CD4-positive, alpha-beta T cell (primary cell): ENCODE results near the gene LNX1. TPM values are rescaled to one million over a fixed set of nuclear protein-coding genes. Genes with fewer than 3 reads are reported as not detected.

Source experiments
- ATAC-seq: fragments of 200-7000 bp; cut with Tn5 transposase; one replicate; pipeline ENCODE4 v1.10.0; 2022; ENCODE audit warnings: mild to moderate bottlenecking; ENCODE audit not compliant: poor library complexity
- CTCF ChIA-PET: fragments of 350-600 bp; sonication (Branson Sonifier 250); formaldehyde crosslinking; loops from one replicate; lab custom pipeline; 2021; ENCODE audit warnings: antibody characterized with exemption, inconsistent platforms; lab: Charles Lee
- POLR2A ChIA-PET: fragments of 350-600 bp; sonication (Branson Sonifier 250); formaldehyde crosslinking; loops from one replicate; lab custom pipeline; 2021; ENCODE audit warnings: antibody characterized with exemption, inconsistent platforms; lab: Charles Lee
- DNase-seq, 14 experiments: peaks; one replicate each; pipeline ENCODE4 v3.0.0-alpha.2; 2013 to 2020; ENCODE audit warnings: mixed read lengths in 2 of 14
- H3K27ac ChIP-seq, 2 donors: one replicate each; pipeline versions ENCODE4 v1.5.1 to v1.7.0; 2013; ENCODE audit warnings: low read length in 2 of 2, low read depth in 1 of 2, mild to moderate bottlenecking in 1 of 2
- H3K27me3 ChIP-seq, 2 experiments: 1 replicate in 1 of 2; 2 replicates in 1 of 2; pipeline versions ENCODE4 v1.6.1 to v1.7.0; 2013; ENCODE audit warnings: low read length in 2 of 2, control low read depth in 1 of 2, mild to moderate bottlenecking in 1 of 2, moderate library complexity in 1 of 2; ENCODE audit not compliant: insufficient read depth in 2 of 2, control insufficient read depth in 1 of 2
- H3K36me3 ChIP-seq: one replicate; pipeline ENCODE4 v1.6.1; 2013; ENCODE audit warnings: low read length, control low read depth; ENCODE audit not compliant: insufficient read depth
- H3K4me1 ChIP-seq: one replicate; pipeline ENCODE4 v1.6.1; 2013; ENCODE audit warnings: low read length, control low read depth; ENCODE audit not compliant: insufficient read depth
- H3K4me3 ChIP-seq: one replicate; pipeline ENCODE4 v1.5.1; 2013; ENCODE audit warnings: mild to moderate bottlenecking, low read length, moderate library complexity
- H3K9me3 ChIP-seq, 2 experiments: 1 replicate in 1 of 2; 2 replicates in 1 of 2; pipeline versions ENCODE4 v1.6.1 to v1.7.0; 2013; ENCODE audit warnings: low read length in 2 of 2, mild to moderate bottlenecking in 2 of 2, control low read depth in 1 of 2, moderate library complexity in 1 of 2; ENCODE audit not compliant: control insufficient read depth in 1 of 2, insufficient read depth in 1 of 2
- H3K27ac Mint-ChIP-seq: one replicate; pipeline ENCODE4 v1.8.0; 2020; ENCODE audit warnings: mixed read lengths
- H3K27me3 Mint-ChIP-seq: one replicate; pipeline ENCODE4 v1.8.0; 2021; ENCODE audit warnings: mixed read lengths
- H3K36me3 Mint-ChIP-seq: one replicate; pipeline ENCODE4 v1.8.0; 2021; ENCODE audit warnings: low read depth, mixed read lengths
- H3K4me1 Mint-ChIP-seq: one replicate; pipeline ENCODE4 v1.8.0; 2021; ENCODE audit warnings: low read depth, mixed read lengths
- H3K4me3 Mint-ChIP-seq: one replicate; pipeline ENCODE4 v1.8.0; 2020; ENCODE audit warnings: mild to moderate bottlenecking, mixed read lengths
- H3K9me3 Mint-ChIP-seq: one replicate; pipeline ENCODE4 v1.8.0; 2020; ENCODE audit warnings: mixed read lengths
- intact Hi-C, 2 experiments: fragments of 100-400 bp; cut with DNase I in 1 of 2; cut with micrococcal nuclease in 1 of 2; formaldehyde crosslinking; loops; one replicate each; pipeline versions ENCODE4 v1.15.1 to v1.9.0; 2023 to 2025; cut with DNase I, micrococcal nuclease
- total RNA-seq, 174 experiments: library from RNA in 2 of 174; stranded (reverse) in 2 of 174; gene quantifications; one replicate each; pipeline ENCODE4 v1.2.3 and lab custom pipeline; 2021 to 2026
- TF ChIP-seq, protein P1 (sequence below): fragments of 200-600 bp; IDR thresholded peaks from one replicate; pipeline ENCODE4 v1.8.0; 2022; ENCODE audit warnings: antibody characterized with exemption, mild to moderate bottlenecking

The LNX1 gene
- total RNA-seq, 2 experiments from 2014 or later: not detected

GRCh38 chr4:53618321-53618720 lies 27.0 kb upstream of the LNX1 start:
- Mint-ChIP-seq H3K4me1 (no peaks in the 10 kb centered on the region), H3K36me3 (no peaks in the 10 kb centered on the region), H3K27ac (no peak overlapping the region), H3K27me3 (peaks cover 8% of the 10 kb centered on the region), H3K4me3 (no peak overlapping the region), H3K9me3 (no peaks in the 10 kb centered on the region)
- CTCF ChIA-PET: no interaction called here
- POLR2A ChIA-PET: no interaction called here
- Histone ChIP-seq H3K27me3 (no peaks in the 10 kb centered on the region), H3K9me3 (no peaks in the 10 kb centered on the region), H3K27ac (no peak overlapping the region), H3K4me1 (no peaks in the 10 kb centered on the region), H3K4me3 (no peak overlapping the region), H3K36me3 (no peaks in the 10 kb centered on the region)
- intact Hi-C loops: no loop called here
- TF ChIP-seq, protein P1, sequence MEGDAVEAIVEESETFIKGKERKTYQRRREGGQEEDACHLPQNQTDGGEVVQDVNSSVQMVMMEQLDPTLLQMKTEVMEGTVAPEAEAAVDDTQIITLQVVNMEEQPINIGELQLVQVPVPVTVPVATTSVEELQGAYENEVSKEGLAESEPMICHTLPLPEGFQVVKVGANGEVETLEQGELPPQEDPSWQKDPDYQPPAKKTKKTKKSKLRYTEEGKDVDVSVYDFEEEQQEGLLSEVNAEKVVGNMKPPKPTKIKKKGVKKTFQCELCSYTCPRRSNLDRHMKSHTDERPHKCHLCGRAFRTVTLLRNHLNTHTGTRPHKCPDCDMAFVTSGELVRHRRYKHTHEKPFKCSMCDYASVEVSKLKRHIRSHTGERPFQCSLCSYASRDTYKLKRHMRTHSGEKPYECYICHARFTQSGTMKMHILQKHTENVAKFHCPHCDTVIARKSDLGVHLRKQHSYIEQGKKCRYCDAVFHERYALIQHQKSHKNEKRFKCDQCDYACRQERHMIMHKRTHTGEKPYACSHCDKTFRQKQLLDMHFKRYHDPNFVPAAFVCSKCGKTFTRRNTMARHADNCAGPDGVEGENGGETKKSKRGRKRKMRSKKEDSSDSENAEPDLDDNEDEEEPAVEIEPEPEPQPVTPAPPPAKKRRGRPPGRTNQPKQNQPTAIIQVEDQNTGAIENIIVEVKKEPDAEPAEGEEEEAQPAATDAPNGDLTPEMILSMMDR: no peak
- DNase-seq (no peak), ATAC-seq (no peak)

DNA sequence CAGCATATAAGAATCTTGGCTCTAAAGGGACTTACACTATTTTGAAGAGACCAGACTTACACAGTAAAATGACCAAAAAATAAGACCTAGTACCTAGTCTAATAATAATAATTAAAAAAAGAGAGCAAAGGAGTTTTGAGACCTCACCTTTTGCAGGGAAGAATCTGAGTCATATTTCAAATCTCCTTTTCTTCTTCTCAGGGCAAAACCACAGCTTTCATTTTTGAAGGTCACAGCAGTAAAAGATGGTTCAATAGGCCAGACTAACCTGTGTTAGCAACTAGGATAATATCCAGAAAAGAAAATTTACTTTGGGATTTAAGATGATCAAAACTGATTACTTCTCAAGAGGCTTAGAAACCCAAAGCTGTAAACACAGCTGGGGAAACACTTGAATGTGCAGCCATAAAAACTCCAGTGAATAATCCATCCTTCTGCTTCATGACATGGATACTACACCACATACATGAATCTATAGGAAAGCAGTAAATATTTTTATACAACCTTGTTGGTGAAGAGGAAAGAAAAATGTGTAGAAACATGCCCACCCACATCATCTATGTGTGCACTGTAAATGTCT lies 25.9 kb upstream of the LNX1 start:
- H3K4me3 ChIP-seq: no peak overlapping the region
- TF ChIP-seq, protein P1: no peak
- H3K27ac ChIP-seq: no peak overlapping the region
- H3K27me3 Mint-ChIP-seq: peaks cover 3% of the 10 kb centered on the region
- ATAC-seq (no peak), DNase-seq (no peak)
- no peaks in the 10 kb centered on the region for H3K27me3 ChIP-seq
- intact Hi-C loops: no loop called here
- ChIA-PET CTCF (no interaction called here), POLR2A (no interaction called here)
- no peaks in the 10 kb centered on the region for H3K4me1 ChIP-seq
- no peaks in the 10 kb centered on the region for H3K4me1 Mint-ChIP-seq
- no peaks in the 10 kb centered on the region for H3K36me3 ChIP-seq
- no peaks in the 10 kb centered on the region for H3K36me3 Mint-ChIP-seq
- no peaks in the 10 kb centered on the region for H3K9me3 ChIP-seq
- no peak overlapping the region for H3K4me3 Mint-ChIP-seq
- H3K27ac Mint-ChIP-seq: no peak overlapping the region
- no peaks in the 10 kb centered on the region for H3K9me3 Mint-ChIP-seq

GRCh38 chr4:53616219-53616618 lies 24.9 kb upstream of the LNX1 start:
- CTCF ChIA-PET: no interaction called here
- Histone ChIP-seq H3K27me3 (no peaks in the 10 kb centered on the region), H3K4me1 (no peaks in the 10 kb centered on the region), H3K9me3 (no peaks in the 10 kb centered on the region), H3K4me3 (no peak overlapping the region), H3K36me3 (no peaks in the 10 kb centered on the region), H3K27ac (no peak overlapping the region)
- peaks cover 3% of the 10 kb centered on the region for H3K27me3 Mint-ChIP-seq
- ATAC-seq: no peak
- TF ChIP-seq, protein P1: no peak
- DNase-seq: no peak
- H3K9me3 Mint-ChIP-seq: no peaks in the 10 kb centered on the region
- H3K27ac Mint-ChIP-seq: no peak overlapping the region
- intact Hi-C loops: no loop called here
- H3K4me1 Mint-ChIP-seq: no peaks in the 10 kb centered on the region
- H3K4me3 Mint-ChIP-seq: no peak overlapping the region
- POLR2A ChIA-PET: no interaction called here
- H3K36me3 Mint-ChIP-seq: no peaks in the 10 kb centered on the region
